CD14-positive monocyte (primary cell): ENCODE measurements around the gene PIK3C2B. TPM values are rescaled to one million over a fixed set of nuclear protein-coding genes. Genes with fewer than 3 reads are reported as not detected.

ENCODE experiments used
- DNase-seq, 3 donors: peaks; one replicate each; pipeline ENCODE4 v3.0.0-alpha.2; 2011 to 2022
- H2AFZ ChIP-seq: 2 replicates; pipeline ENCODE4 v1.6.0; 2012; ENCODE audit warnings: mild to moderate bottlenecking, low read depth, low read length, inconsistent platforms; ENCODE audit not compliant: insufficient read depth, poor library complexity, severe bottlenecking
- H3K27ac ChIP-seq, 2 donors: 1 replicate in 1 of 2; 2 replicates in 1 of 2; pipeline ENCODE4 v1.5.1; 2012 to 2013; ENCODE audit warnings: low read length in 2 of 2, control low read depth in 1 of 2, inconsistent platforms in 1 of 2, low read depth in 1 of 2, mild to moderate bottlenecking in 1 of 2
- H3K27me3 ChIP-seq, 2 donors: one replicate each; pipeline versions ENCODE4 v1.6.0 to v1.6.1; 2011 to 2013; ENCODE audit warnings: low read length in 2 of 2; ENCODE audit not compliant: control insufficient read depth in 2 of 2, insufficient read depth in 2 of 2
- H3K36me3 ChIP-seq, 2 donors: replicated peaks in 1 of 2; 1 replicate in 1 of 2; 2 replicates in 1 of 2; pipeline versions ENCODE4 v1.5.1 to v1.6.1; 2012 to 2013; ENCODE audit warnings: low read length in 2 of 2, control low read depth in 1 of 2, inconsistent platforms in 1 of 2, mild to moderate bottlenecking in 1 of 2; ENCODE audit not compliant: insufficient read depth in 2 of 2, control insufficient read depth in 1 of 2
- H3K4me1 ChIP-seq, 2 donors: 1 replicate in 1 of 2; 2 replicates in 1 of 2; pipeline versions ENCODE4 v1.5.1 to v1.6.1; 2012 to 2013; ENCODE audit warnings: low read length in 2 of 2, control low read depth in 1 of 2, inconsistent platforms in 1 of 2, mild to moderate bottlenecking in 1 of 2, moderate library complexity in 1 of 2; ENCODE audit not compliant: insufficient read depth in 2 of 2, control insufficient read depth in 1 of 2
- H3K4me2 ChIP-seq: replicated peaks from 2 replicates; pipeline ENCODE3; 2012; ENCODE audit warnings: low read length, moderate library complexity, mild to moderate bottlenecking; ENCODE audit not compliant: poor library complexity, severe bottlenecking; ENCODE audit errors: extremely low read depth
- H3K4me3 ChIP-seq, 3 experiments: fragments of 200-600 bp in 1 of 3; sonication (generic) in 1 of 3; replicated peaks in 1 of 3; 1 replicate in 2 of 3; 2 replicates in 1 of 3; pipeline ENCODE4 v1.5.1; 2011 to 2013; ENCODE audit warnings: low read length in 3 of 3, mild to moderate bottlenecking in 3 of 3, control low read depth in 2 of 3, low read depth in 2 of 3, inconsistent platforms in 1 of 3, moderate library complexity in 1 of 3
- H3K79me2 ChIP-seq: 2 replicates; pipeline ENCODE4 v1.6.0; 2012; ENCODE audit warnings: mild to moderate bottlenecking, control low read depth, inconsistent platforms, low read length, moderate library complexity; ENCODE audit not compliant: insufficient read depth
- H3K9ac ChIP-seq: 2 replicates; pipeline ENCODE4 v1.6.0; 2017; ENCODE audit warnings: low read length, mild to moderate bottlenecking; ENCODE audit not compliant: insufficient read depth, poor library complexity, severe bottlenecking
- H3K9me3 ChIP-seq, 2 donors: replicated peaks in 1 of 2; 1 replicate in 1 of 2; 2 replicates in 1 of 2; pipeline versions ENCODE4 v1.5.1 to v1.6.1; 2012 to 2013; ENCODE audit warnings: low read length in 2 of 2, control low read depth in 1 of 2; ENCODE audit not compliant: control insufficient read depth in 1 of 2, insufficient read depth in 1 of 2
- H4K20me1 ChIP-seq: 2 replicates; pipeline ENCODE4 v1.6.0; 2012; ENCODE audit warnings: mild to moderate bottlenecking, low read length, control low read depth, moderate library complexity; ENCODE audit not compliant: insufficient read depth
- H3K27ac Mint-ChIP-seq, 7 donors: one replicate each; pipeline ENCODE4 v1.8.0; 2020; ENCODE audit warnings: mild to moderate bottlenecking in 7 of 7, mixed read lengths in 7 of 7, moderate library complexity in 6 of 7, inconsistent platforms in 2 of 7
- H3K27me3 Mint-ChIP-seq, 3 donors: one replicate each; pipeline ENCODE4 v1.8.0; 2021 to 2022; ENCODE audit warnings: low read depth in 3 of 3, mild to moderate bottlenecking in 3 of 3, mixed read lengths in 3 of 3, moderate library complexity in 3 of 3, inconsistent platforms in 1 of 3
- H3K36me3 Mint-ChIP-seq, 2 donors: one replicate each; pipeline ENCODE4 v1.8.0; 2020; ENCODE audit warnings: mixed read lengths in 2 of 2, inconsistent platforms in 1 of 2, mild to moderate bottlenecking in 1 of 2
- H3K4me1 Mint-ChIP-seq: one replicate; pipeline ENCODE4 v1.8.0; 2020; ENCODE audit warnings: mild to moderate bottlenecking, mixed read lengths
- H3K4me3 Mint-ChIP-seq, 2 donors: one replicate each; pipeline ENCODE4 v1.8.0; 2020; ENCODE audit warnings: mild to moderate bottlenecking in 2 of 2, mixed read lengths in 2 of 2, moderate library complexity in 1 of 2
- H3K9me3 Mint-ChIP-seq, 7 donors: one replicate each; pipeline ENCODE4 v1.8.0; 2020 to 2022; ENCODE audit warnings: mixed read lengths in 7 of 7, mild to moderate bottlenecking in 6 of 7, moderate library complexity in 6 of 7, inconsistent platforms in 2 of 7
- WGBS: methylation state at CpG from one replicate; pipeline ENCODE4 v1.1.5; 2013; ENCODE audit warnings: missing lambda C conversion rate; ENCODE audit not compliant: insufficient coverage; 5-methylcytosine and 5-hydroxymethylcytosine counted together
- intact Hi-C, 2 donors: fragments of 100-400 bp; cut with micrococcal nuclease; formaldehyde crosslinking; loops; one replicate each; pipeline versions ENCODE4 v1.15.0 to v1.15.1; 2023
- polyA plus RNA-seq, 3 donors: library from polyadenylated mRNA; depleted of rRNA in 1 of 3; unstranded in 2 of 3; stranded (reverse) in 1 of 3; fragments of 300-500 nt in 2 of 3; fragments of >200 nt in 1 of 3; fragmentation: Illumina TruSeq in 2 of 3; gene quantifications; 1 replicate in 2 of 3; 2 replicates in 1 of 3; pipeline ENCODE4 v1.2.3, GENCODE V29; 2012 to 2021
- TF ChIP-seq, protein P1 (sequence below): fragments of 200-600 bp; IDR thresholded peaks from one replicate; pipeline ENCODE4 v1.8.0; 2022; ENCODE audit warnings: antibody characterized with exemption, mild to moderate bottlenecking

Gene PIK3C2B
- polyA plus RNA-seq, 3 donors, result 0.04 to 1.4 TPM; not detected in 1

DNA sequence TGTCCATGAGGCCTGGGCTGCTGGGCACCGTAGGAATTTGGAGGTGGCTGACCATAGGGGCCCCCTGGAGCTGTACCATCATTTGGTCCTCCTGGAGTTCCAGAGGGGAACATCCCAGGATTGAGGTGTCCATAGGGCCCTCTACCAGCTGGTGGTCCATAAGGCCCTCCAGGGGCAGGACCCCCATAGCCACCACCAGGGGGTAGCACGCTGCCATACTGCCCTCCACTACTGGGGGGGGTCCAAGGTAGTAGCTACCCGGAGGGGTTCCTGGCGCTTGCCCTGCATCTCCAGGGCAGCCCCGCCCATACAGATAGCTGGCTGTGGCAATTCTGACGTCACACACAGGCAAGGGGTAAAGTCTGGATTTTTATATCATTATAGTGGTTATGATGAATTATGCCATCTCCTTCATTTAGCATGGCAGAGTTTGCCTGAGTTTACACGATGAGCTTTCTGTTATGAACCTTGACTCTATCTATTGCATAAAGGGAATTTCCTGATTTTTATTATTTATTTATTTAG lies 34.8 kb upstream of the PIK3C2B start:
- H3K79me2 ChIP-seq, result peaks cover 84% of the 10 kb centered on the region
- H4K20me1 ChIP-seq, result peaks cover 94% of the 10 kb centered on the region
- peak overlapping the region in 1 of 2 donors; percentile 48 for H3K27ac ChIP-seq
- TF ChIP-seq, protein P1, sequence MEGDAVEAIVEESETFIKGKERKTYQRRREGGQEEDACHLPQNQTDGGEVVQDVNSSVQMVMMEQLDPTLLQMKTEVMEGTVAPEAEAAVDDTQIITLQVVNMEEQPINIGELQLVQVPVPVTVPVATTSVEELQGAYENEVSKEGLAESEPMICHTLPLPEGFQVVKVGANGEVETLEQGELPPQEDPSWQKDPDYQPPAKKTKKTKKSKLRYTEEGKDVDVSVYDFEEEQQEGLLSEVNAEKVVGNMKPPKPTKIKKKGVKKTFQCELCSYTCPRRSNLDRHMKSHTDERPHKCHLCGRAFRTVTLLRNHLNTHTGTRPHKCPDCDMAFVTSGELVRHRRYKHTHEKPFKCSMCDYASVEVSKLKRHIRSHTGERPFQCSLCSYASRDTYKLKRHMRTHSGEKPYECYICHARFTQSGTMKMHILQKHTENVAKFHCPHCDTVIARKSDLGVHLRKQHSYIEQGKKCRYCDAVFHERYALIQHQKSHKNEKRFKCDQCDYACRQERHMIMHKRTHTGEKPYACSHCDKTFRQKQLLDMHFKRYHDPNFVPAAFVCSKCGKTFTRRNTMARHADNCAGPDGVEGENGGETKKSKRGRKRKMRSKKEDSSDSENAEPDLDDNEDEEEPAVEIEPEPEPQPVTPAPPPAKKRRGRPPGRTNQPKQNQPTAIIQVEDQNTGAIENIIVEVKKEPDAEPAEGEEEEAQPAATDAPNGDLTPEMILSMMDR, result peak; percentile 13
- H3K36me3 ChIP-seq, result peaks cover 93 to 100% of the 10 kb centered on the region in 2 donors
- no peak overlapping the region for H3K4me3 ChIP-seq
- 95% methylated on average over 3 of the region's 7 CpGs for WGBS
- H3K4me2 ChIP-seq, result no peak overlapping the region
- peak overlapping the region in 2 of 7 donors; percentile 10 to 68 for H3K27ac Mint-ChIP-seq
- no peak overlapping the region for H2AFZ ChIP-seq
- H3K27me3 ChIP-seq, result no peaks in the 10 kb centered on the region
- H3K4me1 ChIP-seq, result no peaks in the 10 kb centered on the region
- peaks cover 74 to 87% of the 10 kb centered on the region in 2 donors for H3K36me3 Mint-ChIP-seq
- H3K9ac ChIP-seq, result no peak overlapping the region
- H3K27me3 Mint-ChIP-seq, result peaks cover 0 to 2% (median 0%) of the 10 kb centered on the region in 3 donors
- no peaks in the 10 kb centered on the region for H3K9me3 Mint-ChIP-seq
- DNase-seq, result no peak
- H3K4me3 Mint-ChIP-seq, result no peak overlapping the region
- peaks cover 4% of the 10 kb centered on the region for H3K4me1 Mint-ChIP-seq
- intact Hi-C loops, result no loop called here
- no peaks in the 10 kb centered on the region for H3K9me3 ChIP-seq

DNA sequence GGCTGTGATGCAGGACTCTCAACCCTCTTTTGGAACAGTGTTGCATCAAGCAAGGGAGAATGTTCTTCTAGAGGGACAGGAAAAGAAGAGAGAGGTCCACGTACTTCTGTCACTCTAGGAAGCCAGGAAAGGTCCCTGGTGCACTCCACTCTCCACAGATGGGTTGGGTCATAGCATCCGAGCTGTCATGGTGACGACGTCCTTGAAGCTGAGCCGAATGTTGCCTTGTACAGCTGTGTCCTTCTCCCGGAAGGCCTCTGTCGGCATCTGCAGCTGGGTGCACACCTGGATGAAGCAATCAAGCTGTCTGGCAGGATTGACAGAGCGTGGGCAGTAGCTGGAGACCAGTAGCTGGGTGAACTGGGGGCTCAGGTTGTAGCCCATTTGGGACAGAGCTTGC lies 34.1 kb upstream of the PIK3C2B start:
- no peak overlapping the region for H3K4me3 ChIP-seq
- no peak overlapping the region for H3K9ac ChIP-seq
- H4K20me1 ChIP-seq, result peaks cover 94% of the 10 kb centered on the region
- peak overlapping the region in 1 of 2 donors; percentile 48 for H3K27ac ChIP-seq
- no peaks in the 10 kb centered on the region for H3K4me1 ChIP-seq
- H3K79me2 ChIP-seq, result peaks cover 85% of the 10 kb centered on the region
- H3K27me3 ChIP-seq, result no peaks in the 10 kb centered on the region
- H3K27ac Mint-ChIP-seq, result peak overlapping the region in 3 of 7 donors; percentile 58 to 68 (median 60)
- no peak for DNase-seq
- peaks cover 3% of the 10 kb centered on the region in 2 donors for H3K9me3 ChIP-seq
- H3K27me3 Mint-ChIP-seq, result peaks cover 0 to 4% (median 3%) of the 10 kb centered on the region in 3 donors
- peaks cover 70 to 85% of the 10 kb centered on the region in 2 donors for H3K36me3 Mint-ChIP-seq
- intact Hi-C loops, result no loop called here
- peaks cover 90 to 100% of the 10 kb centered on the region in 2 donors for H3K36me3 ChIP-seq
- TF ChIP-seq, protein P1, result no peak
- no peak overlapping the region for H3K4me3 Mint-ChIP-seq
- no peak overlapping the region for H2AFZ ChIP-seq
- peaks cover 6% of the 10 kb centered on the region for H3K4me1 Mint-ChIP-seq
- H3K9me3 Mint-ChIP-seq, result peaks cover 2 to 4% (median 3%) of the 10 kb centered on the region in 7 donors
- WGBS, result 92% methylated on average over 7 of the region's 8 CpGs
- no peak overlapping the region for H3K4me2 ChIP-seq
